GM12878 (cell line): ENCODE measurements around the gene AMBP.

Experiments
- FOXM1 ChIP-seq: IDR thresholded peaks from 2 replicates; pipeline ENCODE4 v1.6.1; 2012; ENCODE audit warnings: low read depth, mild to moderate bottlenecking, inconsistent platforms, low read length, moderate library complexity
- MXI1 ChIP-seq: fragments of 150-350 bp; IDR thresholded peaks from 2 replicates; pipeline ENCODE4 v1.6.1; 2011; ENCODE audit warnings: low read depth, mild to moderate bottlenecking, inconsistent platforms, low read length, improper control_type of control experiment
- TF ChIP-seq, protein P1 (sequence below): IDR thresholded peaks from 2 replicates; pipeline ENCODE4 v1.6.1; 2012; ENCODE audit warnings: low read depth, low read length, improper control_type of control experiment
- TF ChIP-seq, protein P2 (sequence below), 3 experiments: IDR thresholded peaks in 2 of 3; conservative IDR thresholded peaks in 1 of 3; 2 replicates each; pipeline ENCODE4 v1.5.1; 2011; ENCODE audit warnings: low read depth in 3 of 3, low read length in 3 of 3, mild to moderate bottlenecking in 3 of 3, control low read depth in 2 of 3, moderate library complexity in 2 of 3, inconsistent platforms in 1 of 3, mixed read lengths in 1 of 3; ENCODE audit not compliant: control insufficient read depth in 2 of 3, insufficient read depth in 1 of 3; ENCODE audit errors: extremely low read depth in 1 of 3

GRCh38 chr9:114011313-114011712, 66.8 kb downstream of the AMBP start:
- TF ChIP-seq, protein P1, sequence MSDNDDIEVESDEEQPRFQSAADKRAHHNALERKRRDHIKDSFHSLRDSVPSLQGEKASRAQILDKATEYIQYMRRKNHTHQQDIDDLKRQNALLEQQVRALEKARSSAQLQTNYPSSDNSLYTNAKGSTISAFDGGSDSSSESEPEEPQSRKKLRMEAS = no peak
- no peak for TF ChIP-seq FOXM1
- no peak for TF ChIP-seq MXI1
- TF ChIP-seq, protein P2, sequence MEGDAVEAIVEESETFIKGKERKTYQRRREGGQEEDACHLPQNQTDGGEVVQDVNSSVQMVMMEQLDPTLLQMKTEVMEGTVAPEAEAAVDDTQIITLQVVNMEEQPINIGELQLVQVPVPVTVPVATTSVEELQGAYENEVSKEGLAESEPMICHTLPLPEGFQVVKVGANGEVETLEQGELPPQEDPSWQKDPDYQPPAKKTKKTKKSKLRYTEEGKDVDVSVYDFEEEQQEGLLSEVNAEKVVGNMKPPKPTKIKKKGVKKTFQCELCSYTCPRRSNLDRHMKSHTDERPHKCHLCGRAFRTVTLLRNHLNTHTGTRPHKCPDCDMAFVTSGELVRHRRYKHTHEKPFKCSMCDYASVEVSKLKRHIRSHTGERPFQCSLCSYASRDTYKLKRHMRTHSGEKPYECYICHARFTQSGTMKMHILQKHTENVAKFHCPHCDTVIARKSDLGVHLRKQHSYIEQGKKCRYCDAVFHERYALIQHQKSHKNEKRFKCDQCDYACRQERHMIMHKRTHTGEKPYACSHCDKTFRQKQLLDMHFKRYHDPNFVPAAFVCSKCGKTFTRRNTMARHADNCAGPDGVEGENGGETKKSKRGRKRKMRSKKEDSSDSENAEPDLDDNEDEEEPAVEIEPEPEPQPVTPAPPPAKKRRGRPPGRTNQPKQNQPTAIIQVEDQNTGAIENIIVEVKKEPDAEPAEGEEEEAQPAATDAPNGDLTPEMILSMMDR (IDR thresholded peaks at IDR 0.05 in 2 of 3, conservative IDR thresholded peaks at IDR 0.05 in 1 of 3; ENCODE audit: control insufficient read depth in 2 of 3, extremely low read depth in 1 of 3, insufficient read depth in 1 of 3, low read depth in 3 of 3, low read length in 3 of 3) = no peak
